ENCODE data around the gene NUP160.
A peak's percentile ranks its signal among the peaks of the same experiment; 100 is the strongest.
"Not testable (repeated sequence)": the region's sequence is repeated elsewhere in the genome, so short reads cannot be mapped to it uniquely, and the experiment has no call there.

Gene NUP160, protein sequence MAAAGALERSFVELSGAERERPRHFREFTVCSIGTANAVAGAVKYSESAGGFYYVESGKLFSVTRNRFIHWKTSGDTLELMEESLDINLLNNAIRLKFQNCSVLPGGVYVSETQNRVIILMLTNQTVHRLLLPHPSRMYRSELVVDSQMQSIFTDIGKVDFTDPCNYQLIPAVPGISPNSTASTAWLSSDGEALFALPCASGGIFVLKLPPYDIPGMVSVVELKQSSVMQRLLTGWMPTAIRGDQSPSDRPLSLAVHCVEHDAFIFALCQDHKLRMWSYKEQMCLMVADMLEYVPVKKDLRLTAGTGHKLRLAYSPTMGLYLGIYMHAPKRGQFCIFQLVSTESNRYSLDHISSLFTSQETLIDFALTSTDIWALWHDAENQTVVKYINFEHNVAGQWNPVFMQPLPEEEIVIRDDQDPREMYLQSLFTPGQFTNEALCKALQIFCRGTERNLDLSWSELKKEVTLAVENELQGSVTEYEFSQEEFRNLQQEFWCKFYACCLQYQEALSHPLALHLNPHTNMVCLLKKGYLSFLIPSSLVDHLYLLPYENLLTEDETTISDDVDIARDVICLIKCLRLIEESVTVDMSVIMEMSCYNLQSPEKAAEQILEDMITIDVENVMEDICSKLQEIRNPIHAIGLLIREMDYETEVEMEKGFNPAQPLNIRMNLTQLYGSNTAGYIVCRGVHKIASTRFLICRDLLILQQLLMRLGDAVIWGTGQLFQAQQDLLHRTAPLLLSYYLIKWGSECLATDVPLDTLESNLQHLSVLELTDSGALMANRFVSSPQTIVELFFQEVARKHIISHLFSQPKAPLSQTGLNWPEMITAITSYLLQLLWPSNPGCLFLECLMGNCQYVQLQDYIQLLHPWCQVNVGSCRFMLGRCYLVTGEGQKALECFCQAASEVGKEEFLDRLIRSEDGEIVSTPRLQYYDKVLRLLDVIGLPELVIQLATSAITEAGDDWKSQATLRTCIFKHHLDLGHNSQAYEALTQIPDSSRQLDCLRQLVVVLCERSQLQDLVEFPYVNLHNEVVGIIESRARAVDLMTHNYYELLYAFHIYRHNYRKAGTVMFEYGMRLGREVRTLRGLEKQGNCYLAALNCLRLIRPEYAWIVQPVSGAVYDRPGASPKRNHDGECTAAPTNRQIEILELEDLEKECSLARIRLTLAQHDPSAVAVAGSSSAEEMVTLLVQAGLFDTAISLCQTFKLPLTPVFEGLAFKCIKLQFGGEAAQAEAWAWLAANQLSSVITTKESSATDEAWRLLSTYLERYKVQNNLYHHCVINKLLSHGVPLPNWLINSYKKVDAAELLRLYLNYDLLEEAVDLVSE (N-terminal part only)

DNA sequence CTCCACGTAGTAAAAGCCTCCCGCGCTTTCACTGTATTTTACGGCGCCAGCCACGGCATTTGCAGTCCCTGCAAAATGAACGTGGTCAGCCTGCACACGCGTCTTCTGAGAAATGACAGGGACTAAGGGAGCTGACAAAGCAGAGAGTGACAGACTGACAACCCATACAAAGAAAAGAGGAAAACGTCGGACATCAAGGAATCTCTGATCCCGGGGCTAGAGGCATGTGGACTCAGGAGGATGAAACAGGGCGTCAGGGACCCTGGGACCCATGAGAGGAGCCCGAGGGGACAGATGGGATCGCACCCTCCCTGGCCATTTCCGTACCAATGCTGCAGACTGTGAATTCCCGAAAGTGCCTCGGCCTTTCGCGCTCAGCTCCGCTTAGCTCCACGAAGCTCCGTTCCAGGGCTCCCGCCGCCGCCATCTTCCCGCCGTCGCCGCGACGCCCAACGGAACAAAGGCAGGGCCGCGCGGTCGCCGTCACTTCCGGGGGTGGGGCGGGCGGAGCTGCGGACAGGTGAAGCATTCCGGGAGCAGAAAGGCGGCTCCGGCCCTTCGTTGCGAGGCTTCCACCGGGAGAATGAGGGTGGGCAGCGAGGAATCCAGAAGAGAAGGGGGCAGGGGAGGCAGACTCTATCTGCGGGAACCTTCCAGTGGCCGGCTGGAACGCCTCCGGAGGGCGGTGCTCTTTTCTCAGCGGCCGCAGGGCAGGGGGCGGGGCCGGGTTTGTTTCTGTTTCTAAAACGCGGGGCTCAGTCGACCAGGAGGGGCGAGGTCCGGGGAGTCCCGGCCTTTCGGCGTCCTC is at the start of gene NUP160:
TSS of gene NUP160 (minus strand) at position 459 of the 808 bp plus-strand sequence. CDS start at position 427, 32 bp downstream.
- DNase-seq = peak; percentile 87

DNA sequence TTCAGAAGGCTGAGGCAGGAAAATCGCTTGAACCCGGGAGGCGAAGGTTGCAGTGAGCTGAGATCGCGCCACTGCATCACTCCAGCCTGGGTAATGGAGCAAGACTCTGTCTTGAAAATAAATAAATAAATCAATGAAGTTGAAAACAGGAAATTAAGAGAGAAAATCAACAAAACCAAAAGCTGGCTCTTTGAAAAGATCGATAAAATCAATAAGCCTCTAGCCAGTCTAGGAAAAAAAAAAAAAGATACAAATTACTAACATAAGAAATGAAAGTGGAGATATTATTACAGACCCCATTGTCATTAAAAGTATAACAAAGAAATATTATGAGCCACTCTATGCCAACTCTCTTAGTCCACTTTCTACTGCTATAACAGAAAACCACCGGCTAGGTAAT is 48.0 kb upstream of the NUP160 start:
- DNase-seq = no peak

DNA sequence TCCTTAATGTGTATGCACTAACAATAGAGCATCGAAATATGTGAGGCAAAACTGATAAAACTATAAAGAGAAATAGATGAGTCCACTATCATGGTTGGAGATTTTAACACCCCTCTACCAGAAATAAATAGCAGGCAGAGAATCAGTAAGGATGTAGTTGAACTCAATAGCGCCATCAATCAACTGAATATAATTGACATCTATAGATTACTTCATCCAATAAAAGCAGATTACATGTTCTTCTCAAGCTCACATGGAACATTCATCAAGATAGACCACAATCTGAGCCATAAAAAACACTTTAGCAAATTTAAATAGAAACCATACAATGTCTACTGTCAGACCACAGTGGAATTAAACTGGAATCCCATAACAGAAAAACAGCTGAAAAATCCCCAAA is 46.9 kb upstream of the NUP160 start:
- no peak for DNase-seq

DNA sequence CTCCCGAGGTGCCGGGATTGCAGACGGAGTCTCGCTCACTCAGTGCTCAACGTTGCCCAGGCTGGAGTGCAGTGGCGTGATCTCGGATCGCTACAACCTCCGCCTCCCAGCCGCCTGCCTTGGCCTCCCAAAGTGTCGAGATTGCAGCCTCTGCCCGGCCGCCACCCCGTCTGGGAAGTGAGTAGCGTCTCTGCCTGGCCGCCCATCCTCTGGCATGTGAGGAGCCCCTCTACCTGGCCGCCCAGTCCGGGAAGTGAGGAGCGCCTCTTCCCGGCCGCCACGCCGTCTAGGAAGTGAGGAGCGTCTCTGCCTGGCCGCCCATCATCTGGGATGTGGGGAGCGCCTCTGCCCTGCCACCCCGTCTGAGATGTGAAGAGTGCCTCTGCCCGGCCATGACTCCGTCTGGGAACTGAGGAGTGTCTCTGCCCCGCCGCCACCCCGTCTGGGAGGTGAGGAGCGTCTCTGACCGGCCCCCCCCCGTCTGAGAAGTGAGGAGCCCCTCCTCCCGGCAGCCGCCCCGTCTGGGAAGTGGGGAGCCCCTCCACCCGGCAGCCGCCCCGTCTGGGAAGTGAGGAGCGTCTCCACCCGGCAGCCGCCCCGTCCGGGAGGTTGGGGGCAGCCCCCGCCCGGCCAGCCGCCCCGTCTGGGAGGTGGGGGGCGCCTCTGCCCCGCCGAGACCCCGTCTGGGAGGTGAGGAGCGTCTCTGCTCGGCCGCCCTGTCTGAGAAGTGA is 44.6 kb upstream of the NUP160 start:
- DNase-seq = not testable (repeated sequence)

DNA sequence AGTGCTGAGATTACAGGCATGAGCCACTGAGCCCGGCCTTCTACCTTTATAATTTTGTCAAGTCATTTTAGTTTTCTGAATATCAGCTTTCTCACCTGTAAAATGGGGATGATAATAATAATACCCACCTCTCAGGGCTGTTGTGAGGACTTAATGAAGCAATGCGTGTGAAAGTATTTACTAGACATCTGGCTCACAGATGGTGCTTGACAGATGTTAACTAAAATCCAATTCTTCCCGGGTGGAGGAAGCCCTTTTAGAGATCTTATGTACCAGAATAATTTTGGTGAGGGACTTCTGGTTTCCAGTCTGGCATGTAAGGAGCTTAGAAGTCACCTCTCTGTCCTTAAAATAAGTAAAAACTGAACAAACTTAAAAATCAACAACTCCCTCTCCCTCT is 43.7 kb upstream of the NUP160 start:
- DNase-seq = no peak

DNA sequence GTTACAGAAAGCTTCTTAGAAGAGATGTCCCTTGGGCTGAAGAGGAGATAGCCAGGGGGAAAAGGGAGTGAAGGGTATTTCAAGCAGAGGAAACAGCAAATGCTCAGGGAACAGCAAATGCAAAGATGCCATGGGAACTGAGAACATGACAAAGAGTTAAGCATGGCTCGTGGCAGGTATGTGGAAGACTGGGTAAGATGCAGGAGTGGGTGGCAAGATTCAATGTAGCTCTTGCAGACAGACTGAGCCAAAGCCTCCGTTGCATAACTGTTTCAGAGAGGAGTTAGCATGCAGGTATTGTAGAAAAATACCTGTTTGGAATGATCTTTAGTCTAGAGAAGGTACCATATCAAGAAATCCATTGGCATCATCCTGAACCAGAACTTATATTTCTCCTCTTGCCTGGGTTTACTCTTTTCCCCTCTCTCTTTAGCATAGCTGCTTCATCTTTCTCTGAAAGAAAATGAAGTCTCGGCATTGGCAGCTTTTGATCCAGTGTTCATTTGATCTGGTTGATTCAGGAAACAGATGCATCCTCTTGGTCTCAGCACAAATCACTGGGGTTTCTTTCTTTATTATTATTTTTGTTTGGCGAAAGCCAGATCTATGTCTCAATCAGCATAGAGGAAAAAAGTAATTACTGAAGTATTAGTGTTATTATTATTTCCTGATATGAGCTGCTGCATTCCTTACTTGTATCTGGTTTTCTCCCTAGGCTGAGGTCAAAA is 41.7 kb upstream of the NUP160 start:
- DNase-seq = no peak

DNA sequence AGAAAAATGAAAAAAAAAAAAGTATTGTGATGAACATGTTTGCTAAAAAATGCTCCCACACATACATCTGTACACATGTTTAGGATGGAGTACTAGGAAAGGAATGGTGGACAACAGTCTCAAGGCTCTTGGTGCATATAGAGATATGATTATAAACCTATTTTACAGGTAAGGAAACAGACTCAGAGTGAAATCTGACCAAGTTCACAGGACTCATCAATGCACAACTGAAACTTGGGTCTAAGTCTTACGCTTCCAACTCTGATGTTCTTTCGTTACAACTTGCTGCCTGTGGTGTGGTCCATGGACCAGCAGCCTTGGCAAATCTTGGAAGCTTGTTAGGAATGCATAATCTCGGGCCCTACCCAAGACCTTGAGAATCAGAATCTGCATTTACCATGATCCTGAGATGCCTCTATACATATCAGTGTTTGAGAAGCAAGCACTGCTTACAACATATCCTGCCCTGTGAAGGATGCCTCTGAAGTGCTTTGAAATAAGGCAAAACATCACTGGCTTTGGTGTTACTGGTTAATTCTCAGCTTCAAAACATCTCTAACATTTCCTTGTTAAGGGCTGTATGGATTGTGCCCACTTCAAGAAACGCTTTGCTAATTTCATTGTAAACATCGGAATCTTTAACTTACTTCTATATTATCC is 39.9 kb upstream of the NUP160 start:
- no peak for DNase-seq

DNA sequence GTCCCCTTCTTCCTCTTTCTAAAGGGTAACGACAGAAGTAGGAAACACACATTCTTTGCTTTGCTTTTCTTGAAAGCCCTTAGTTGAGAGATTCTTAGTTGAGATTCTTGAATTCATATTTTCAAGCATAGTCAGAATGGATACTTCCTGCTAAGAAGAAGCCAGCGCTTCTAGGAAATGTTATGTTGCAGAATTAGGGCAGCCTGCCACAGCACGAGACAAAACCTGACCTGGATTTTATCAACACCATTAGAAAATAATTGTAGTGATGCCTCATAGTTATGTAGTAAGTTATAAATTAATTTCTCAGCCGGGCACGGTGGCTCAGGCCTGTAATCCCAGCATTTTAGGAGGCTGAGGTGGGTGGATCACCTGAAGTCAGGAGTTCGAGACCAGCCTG is 37.9 kb upstream of the NUP160 start:
- DNase-seq = no peak

DNA sequence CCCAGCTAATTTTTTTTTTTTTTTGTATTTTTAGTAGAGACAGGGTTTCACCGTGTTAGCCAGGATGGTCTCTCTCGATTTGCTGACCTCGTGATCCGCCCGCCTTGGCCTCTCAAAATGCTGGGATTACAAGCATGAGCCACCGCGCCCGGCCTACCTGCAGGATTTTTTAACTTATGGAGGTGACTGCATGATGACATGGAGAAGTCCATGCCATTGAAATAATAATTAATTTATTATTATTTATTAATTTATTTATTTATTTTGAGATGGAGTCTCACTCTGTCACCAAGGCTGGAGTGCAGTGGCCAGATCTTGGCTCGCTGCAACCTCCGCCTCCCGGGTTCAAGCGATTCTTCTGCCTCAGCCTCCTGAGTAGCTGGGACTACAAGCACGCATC is 34.3 kb upstream of the NUP160 start:
- not testable (repeated sequence) for DNase-seq

DNA sequence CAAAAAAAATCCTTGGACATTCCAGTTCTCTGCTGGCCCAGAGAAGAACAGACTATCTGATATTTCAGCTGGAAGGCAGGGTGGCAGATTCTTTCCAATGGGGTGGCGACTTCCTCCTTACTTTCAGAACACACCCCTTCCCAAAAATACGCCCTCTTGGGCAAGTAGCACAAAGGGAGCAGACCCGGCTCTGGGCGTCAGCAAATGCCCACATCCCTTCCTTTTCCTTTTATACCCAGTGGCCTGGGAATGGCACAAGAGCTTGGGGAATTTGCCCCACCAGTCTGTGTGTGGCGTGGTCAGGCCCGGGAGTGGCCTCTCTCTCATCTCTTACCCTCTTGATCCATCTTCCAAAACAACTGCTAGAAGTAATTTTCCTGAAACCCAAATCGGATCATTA is 33.0 kb upstream of the NUP160 start:
- no peak for DNase-seq

DNA sequence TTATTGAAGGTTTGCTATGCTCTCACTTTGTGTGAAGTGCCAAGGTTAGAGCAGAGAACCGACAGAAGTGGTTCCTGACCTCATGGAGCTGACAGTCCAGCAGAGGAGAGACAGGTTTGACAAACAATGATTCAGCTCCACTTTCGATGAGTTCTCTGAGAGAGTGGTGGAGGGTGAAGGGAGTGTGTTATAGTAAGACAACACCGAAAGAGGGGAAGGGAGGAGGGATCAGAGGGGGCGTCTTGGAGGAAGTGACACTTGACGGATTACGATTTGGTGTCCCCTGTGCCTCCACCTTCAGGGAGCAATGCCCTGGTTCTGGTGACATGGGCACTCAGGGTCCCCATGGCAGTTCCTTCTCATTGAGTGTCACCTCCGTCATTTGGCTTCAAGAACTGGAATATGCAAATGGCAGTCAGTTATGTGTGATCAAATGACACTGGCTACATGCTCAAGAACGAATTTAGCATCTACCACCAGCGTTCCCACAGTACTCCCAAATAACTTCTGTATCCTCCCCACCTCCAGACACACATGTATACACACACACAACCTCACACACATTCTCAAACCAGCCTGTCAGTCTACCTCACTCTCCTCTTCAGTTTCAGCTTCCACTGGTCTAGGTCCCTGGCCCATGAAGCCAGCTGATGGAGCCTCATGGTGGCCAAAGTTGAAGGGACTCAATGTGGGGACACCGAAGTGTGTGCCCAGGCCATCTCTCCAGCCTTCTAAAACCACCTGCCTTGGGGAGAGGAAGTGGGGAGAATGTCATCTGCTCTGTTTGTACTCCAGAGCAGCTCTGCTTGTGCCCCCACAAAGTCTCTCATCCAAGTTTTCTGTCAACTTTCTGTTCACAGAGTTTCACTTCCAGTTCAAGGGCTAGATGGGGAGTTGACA is 31.4 kb upstream of the NUP160 start:
- no peak for DNase-seq

DNA sequence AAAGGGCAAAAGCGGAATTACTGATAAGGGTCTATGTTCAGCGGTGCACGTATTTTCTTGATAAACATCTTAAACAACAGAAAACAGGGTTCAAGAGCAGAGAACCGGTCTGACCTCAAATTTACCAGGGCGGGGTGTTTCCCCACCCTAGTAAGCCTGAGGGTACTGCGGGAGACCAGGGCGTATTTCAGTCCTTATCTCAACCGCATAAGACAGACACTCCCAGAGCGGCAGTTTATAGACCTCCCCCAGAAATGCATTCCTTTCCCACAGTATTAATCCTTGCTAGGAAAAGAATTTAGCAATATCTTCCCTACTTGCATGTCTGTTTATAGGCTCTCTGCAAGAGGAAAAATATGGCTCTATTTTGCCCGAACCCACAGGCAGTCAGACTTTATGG is 27.7 kb upstream of the NUP160 start:
- not testable (repeated sequence) for DNase-seq

DNA sequence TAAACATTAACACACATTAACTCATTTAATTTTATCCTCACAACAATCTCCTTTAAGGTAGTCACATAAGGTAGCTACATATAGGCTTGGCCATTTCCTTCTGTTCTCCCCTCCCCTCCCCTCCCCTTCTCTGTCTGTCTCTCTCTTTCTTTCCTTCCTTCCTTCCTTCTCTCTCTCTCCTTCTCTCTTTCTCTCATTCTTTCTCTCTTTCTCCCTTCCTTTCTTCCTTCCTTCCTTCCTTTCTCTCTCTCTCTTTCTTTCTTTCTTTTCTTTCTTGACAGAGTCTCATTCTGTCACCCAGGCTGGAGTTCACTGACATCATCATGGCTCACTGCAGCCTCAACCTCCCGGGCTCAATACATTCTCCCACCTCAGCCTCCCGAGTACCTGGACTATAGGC is 22.3 kb upstream of the NUP160 start:
- DNase-seq = no peak

DNA sequence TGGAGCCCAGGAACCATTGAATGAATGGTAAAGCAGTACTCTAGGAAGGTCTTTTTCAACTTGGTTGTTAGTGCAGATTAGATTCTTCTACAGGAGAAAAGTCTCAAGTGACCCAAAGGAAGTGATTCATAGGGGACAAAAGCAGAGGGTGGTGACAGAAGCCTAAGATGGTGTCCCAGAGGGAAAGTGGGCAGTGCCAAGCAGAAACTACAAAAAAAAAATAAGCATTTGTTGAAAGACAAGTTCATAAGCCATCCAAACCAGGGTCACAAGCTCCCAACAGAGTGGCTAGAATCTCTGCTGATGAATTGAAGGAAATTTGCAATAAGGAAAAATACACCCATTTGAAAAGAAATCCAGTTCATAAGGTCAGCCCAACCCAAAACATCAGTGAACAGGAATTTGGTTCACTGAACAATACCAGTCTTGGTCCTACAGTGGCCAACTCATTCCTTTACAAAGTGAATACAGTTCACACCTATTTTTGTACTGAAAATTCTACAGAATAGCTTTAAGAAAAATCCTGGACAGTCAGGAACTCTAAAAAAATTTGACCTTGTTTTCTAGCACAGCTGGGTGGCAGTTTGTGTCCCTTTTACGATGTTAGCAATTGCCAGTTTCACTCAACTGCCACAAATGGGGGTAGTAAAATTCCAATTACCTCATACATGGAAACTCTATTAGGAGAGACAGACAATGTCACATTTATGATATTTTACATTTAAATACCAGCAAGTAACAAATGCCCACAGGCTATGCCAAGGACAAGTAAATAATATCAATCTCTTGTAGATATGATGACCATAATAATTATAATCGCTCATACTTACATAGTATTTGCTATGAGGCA is 21.6 kb upstream of the NUP160 start:
- no peak for DNase-seq

DNA sequence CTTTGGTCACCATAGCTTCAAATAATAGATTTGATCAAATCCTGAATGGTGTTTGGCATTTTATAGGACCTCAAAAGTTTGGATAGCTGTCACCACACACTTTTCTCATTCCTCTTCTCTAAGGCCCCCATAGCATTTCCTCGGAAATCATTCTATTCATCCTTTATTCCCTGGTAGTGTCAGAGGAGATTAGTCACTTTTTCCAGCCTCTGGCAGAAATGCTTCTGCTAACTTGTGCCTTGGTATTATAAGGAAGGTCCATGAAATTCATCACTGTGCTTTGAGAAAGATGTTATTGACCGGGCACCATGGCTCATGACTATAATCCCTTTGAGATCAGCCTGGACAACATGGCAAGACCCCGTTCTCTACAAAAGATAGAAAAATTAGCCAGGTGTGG is 19.7 kb upstream of the NUP160 start:
- no peak for DNase-seq

DNA sequence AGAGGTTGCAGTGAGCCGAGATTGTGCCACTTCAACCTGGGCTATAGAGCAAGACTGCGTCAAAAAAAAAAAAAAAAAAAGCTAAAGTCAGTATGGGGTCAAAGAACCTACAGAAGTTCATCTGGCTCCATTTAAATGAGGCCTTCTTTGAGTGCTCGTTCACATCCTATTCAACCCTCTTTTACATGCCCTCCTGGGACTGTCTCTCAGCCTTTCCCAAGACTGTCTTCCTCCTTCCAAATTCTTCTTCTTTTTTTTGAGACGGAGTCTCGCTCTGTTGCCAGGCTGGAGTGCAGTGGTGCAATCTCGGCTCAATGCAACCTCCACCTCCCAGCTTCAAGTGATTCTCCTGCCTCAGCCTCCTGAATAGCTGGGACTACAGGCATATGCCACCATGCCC is 18.7 kb upstream of the NUP160 start:
- DNase-seq = not testable (repeated sequence)

DNA sequence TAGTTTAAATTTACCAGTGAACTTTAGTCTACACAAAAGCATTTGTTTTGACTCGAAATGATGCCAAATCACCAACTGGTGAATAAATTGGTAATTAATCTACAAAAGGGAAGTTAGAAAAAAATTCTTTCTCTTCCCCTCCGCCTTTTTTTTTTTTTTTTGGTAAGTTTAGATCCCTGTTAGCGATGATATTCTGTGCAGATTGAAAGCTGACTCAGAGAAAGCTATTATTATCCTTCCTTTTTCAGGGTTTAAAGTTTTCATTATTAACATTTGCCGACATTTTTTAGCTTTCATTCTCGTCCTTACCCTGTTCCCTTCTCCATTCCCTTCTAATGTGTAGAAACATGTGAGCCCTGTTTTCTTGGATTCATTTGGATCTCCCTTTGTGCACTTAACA is 16.8 kb upstream of the NUP160 start:
- DNase-seq = no peak

DNA sequence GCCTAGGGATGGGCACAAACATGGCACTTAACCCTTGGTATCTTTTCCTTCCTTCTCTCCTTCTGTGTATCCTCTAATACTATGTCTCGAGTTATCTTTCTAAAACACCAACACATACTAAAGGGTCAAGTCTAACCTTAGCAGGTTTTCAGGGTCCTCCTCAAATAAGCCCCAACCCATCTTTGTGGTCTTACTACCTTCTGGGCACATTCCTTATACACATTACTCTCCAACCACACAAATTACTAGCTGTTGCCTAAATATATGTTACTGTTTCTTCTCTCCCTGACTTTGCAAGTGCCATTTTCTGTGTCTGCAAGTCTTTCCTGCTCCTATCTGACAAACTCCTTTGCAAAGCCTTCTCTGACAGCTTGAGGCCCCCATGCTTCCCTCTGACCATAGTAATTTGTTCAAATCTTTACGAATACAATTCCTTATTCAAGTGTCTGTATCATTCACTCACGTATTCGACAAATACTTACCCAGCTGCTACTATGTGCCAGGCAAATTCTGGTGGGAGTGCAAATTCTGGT is 15.8 kb upstream of the NUP160 start:
- no peak for DNase-seq

All from activated T-cell treated with anti-CD3 and anti-CD28 coated beads for 4 hours (primary cell).